Measurements from ENCODE around the gene CLK2. TPM values are rescaled to one million over a fixed set of nuclear protein-coding genes. Genes with fewer than 3 reads are reported as not detected.

CLK2 gene
- total and polyA plus RNA-seq, 2 of the 13 experiments (the other 11 are each of a cell fraction or from before 2014, with no cell fraction given) = 20.1 to 73.5 TPM

GRCh38 chr1:155255243-155256007 is 17.9 kb downstream of the CLK2 start, which contains the start of gene ENTREP3 (continued):
- TF ChIP-seq, protein P1, sequence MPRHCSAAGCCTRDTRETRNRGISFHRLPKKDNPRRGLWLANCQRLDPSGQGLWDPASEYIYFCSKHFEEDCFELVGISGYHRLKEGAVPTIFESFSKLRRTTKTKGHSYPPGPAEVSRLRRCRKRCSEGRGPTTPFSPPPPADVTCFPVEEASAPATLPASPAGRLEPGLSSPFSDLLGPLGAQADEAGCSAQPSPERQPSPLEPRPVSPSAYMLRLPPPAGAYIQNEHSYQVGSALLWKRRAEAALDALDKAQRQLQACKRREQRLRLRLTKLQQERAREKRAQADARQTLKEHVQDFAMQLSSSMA (CRISPR knock-in tag; IDR thresholded peaks at IDR 0.05) = no peak
- peak; percentile 81 for TF ChIP-seq POLR2AphosphoS5 (IDR thresholded peaks at IDR 0.05; ENCODE audit: low read depth, low read length)
- TF ChIP-seq, protein P2, sequence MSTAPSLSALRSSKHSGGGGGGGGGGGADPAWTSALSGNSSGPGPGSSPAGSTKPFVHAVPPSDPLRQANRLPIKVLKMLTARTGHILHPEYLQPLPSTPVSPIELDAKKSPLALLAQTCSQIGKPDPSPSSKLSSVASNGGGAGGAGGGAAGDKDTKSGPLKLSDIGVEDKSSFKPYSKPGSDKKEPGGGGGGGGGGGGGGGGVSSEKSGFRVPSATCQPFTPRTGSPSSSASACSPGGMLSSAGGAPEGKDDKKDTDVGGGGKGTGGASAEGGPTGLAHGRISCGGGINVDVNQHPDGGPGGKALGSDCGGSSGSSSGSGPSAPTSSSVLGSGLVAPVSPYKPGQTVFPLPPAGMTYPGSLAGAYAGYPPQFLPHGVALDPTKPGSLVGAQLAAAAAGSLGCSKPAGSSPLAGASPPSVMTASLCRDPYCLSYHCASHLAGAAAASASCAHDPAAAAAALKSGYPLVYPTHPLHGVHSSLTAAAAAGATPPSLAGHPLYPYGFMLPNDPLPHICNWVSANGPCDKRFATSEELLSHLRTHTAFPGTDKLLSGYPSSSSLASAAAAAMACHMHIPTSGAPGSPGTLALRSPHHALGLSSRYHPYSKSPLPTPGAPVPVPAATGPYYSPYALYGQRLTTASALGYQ (CRISPR knock-in tag; IDR thresholded peaks at IDR 0.05) = no peak
- no peak for TF ChIP-seq ZNF33A (CRISPR knock-in tag; IDR thresholded peaks at IDR 0.05; ENCODE audit: borderline replicate concordance)
- peak; percentile 28; the same call in 1 of the 2 replicates for TF ChIP-seq HDAC2 (CRISPR knock-in tag; IDR thresholded peaks at IDR 0.05)
- TF ChIP-seq, protein P3, sequence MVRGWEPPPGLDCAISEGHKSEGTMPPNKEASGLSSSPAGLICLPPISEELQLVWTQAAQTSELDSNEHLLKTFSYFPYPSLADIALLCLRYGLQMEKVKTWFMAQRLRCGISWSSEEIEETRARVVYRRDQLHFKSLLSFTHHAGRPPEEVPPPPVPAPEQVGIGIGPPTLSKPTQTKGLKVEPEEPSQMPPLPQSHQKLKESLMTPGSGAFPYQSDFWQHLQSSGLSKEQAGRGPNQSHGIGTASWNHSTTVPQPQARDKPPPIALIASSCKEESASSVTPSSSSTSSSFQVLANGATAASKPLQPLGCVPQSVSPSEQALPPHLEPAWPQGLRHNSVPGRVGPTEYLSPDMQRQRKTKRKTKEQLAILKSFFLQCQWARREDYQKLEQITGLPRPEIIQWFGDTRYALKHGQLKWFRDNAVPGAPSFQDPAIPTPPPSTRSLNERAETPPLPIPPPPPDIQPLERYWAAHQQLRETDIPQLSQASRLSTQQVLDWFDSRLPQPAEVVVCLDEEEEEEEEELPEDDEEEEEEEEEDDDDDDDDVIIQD (CRISPR knock-in tag; IDR thresholded peaks at IDR 0.05; ENCODE audit: low read depth) = no peak
- TF ChIP-seq ZKSCAN8 (CRISPR knock-in tag; IDR thresholded peaks at IDR 0.05; ENCODE audit: borderline replicate concordance) = no peak
- peak; percentile 49; the same call in 1 of the 2 replicates for TF ChIP-seq TP53 (CRISPR knock-in tag; conservative IDR thresholded peaks at IDR 0.05)
- no peak for TF ChIP-seq ZHX2 (IDR thresholded peaks at IDR 0.05; ENCODE audit: low read depth)
- no peak for TF ChIP-seq ZHX2 (CRISPR knock-in tag; IDR thresholded peaks at IDR 0.05; ENCODE audit: borderline replicate concordance)
- TF ChIP-seq, protein P4, sequence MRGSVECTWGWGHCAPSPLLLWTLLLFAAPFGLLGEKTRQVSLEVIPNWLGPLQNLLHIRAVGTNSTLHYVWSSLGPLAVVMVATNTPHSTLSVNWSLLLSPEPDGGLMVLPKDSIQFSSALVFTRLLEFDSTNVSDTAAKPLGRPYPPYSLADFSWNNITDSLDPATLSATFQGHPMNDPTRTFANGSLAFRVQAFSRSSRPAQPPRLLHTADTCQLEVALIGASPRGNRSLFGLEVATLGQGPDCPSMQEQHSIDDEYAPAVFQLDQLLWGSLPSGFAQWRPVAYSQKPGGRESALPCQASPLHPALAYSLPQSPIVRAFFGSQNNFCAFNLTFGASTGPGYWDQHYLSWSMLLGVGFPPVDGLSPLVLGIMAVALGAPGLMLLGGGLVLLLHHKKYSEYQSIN (CRISPR knock-in tag; IDR thresholded peaks at IDR 0.05; ENCODE audit: borderline replicate concordance) = no peak
- TF ChIP-seq MAFF (IDR thresholded peaks at IDR 0.05; ENCODE audit: low read depth, low read length) = no peak
- TF ChIP-seq, protein P5, sequence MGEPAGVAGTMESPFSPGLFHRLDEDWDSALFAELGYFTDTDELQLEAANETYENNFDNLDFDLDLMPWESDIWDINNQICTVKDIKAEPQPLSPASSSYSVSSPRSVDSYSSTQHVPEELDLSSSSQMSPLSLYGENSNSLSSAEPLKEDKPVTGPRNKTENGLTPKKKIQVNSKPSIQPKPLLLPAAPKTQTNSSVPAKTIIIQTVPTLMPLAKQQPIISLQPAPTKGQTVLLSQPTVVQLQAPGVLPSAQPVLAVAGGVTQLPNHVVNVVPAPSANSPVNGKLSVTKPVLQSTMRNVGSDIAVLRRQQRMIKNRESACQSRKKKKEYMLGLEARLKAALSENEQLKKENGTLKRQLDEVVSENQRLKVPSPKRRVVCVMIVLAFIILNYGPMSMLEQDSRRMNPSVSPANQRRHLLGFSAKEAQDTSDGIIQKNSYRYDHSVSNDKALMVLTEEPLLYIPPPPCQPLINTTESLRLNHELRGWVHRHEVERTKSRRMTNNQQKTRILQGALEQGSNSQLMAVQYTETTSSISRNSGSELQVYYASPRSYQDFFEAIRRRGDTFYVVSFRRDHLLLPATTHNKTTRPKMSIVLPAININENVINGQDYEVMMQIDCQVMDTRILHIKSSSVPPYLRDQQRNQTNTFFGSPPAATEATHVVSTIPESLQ (CRISPR knock-in tag; conservative IDR thresholded peaks at IDR 0.05) = no peak
- peak; percentile 55 for TF ChIP-seq AGO2 (optimal IDR thresholded peaks at IDR 0.05; ENCODE audit: low read depth, low read length)
- no peak for TF ChIP-seq PRPF4 (IDR thresholded peaks at IDR 0.05; ENCODE audit: low read depth, low read length, poor library complexity, severe bottlenecking)

Data from HepG2 (cell line).